Urinary bladder (tissue), 4 donors: ENCODE data around the gene SCFD2. TPM values are rescaled to one million over a fixed set of nuclear protein-coding genes. Genes with fewer than 3 reads are reported as not detected.
"Not testable (repeated sequence)": the region's sequence is repeated elsewhere in the genome, so short reads cannot be mapped to it uniquely, and the experiment has no call there.

Source experiments
- DNase-seq: peaks from one replicate; pipeline ENCODE4 v3.0.0-alpha.2; 2015; ENCODE audit errors: extremely low spot score
- H3K27ac ChIP-seq: one replicate; pipeline ENCODE4 v1.5.1; 2013; ENCODE audit warnings: low read depth, mild to moderate bottlenecking, moderate library complexity
- H3K36me3 ChIP-seq: one replicate; pipeline ENCODE4 v1.6.1; 2013; ENCODE audit warnings: mild to moderate bottlenecking, moderate library complexity; ENCODE audit not compliant: insufficient read depth
- H3K4me1 ChIP-seq: one replicate; pipeline ENCODE4 v1.6.1; 2013; ENCODE audit warnings: mild to moderate bottlenecking, moderate library complexity; ENCODE audit not compliant: insufficient read depth
- H3K4me3 ChIP-seq: one replicate; pipeline ENCODE4 v1.5.1; 2013; ENCODE audit warnings: low read depth, low read length
- WGBS: extraction: QIAGEN DNeasy Blood & Tissue Kit; methylation state at CpG from one replicate; pipeline ENCODE4 v1.1.7; 2013; 5-methylcytosine and 5-hydroxymethylcytosine counted together
- polyA plus RNA-seq: library from polyadenylated mRNA; stranded (reverse); fragments of 200-250 nt; gene quantifications from one replicate; pipeline ENCODE4 v1.2.3, GENCODE V29; 2013
- total RNA-seq: library from RNA; depleted of rRNA; stranded (reverse); fragments of >200 nt; gene quantifications from one replicate; pipeline ENCODE4 v1.2.3, GENCODE V29; 2014
- donor health status: healthy with polysubstance abuse.
- donor health status: healthy.

Gene SCFD2
- total and polyA plus RNA-seq, 2 donors, result 8.1 to 23.8 TPM

- no peak for DNase-seq
- Histone ChIP-seq H3K36me3 (no peaks in the 10 kb centered on the region), H3K4me1 (no peaks in the 10 kb centered on the region), H3K27ac (no peak overlapping the region), H3K4me3 (no peak overlapping the region)
- 61% methylated on average over 4 of the region's 4 CpGs for whole genome bisulfite sequencing
Observed at GRCh38 chr4:53185869-53186585, 179.8 kb downstream of the SCFD2 start.

- H3K4me3 ChIP-seq, result no peak overlapping the region
- H3K4me1 ChIP-seq, result no peaks in the 10 kb centered on the region
- H3K27ac ChIP-seq, result no peak overlapping the region
- 94% methylated on average over 2 of the region's 2 CpGs for WGBS
- no peak for DNase-seq
- H3K36me3 ChIP-seq, result no peaks in the 10 kb centered on the region
Observed at GRCh38 chr4:53183754-53184153, 182.1 kb downstream of the SCFD2 start.

GRCh38 chr4:53177751-53178150, 188.1 kb downstream of the SCFD2 start:
- H3K27ac ChIP-seq, H3K36me3 ChIP-seq, H3K4me3 ChIP-seq, H3K4me1 ChIP-seq, DNase-seq: not testable (repeated sequence)
- WGBS, result 98% methylated on average over 4 of the region's 4 CpGs

GRCh38 chr4:53175640-53176039, 190.2 kb downstream of the SCFD2 start:
- Histone ChIP-seq H3K4me3 (no peak overlapping the region), H3K4me1 (no peaks in the 10 kb centered on the region), H3K27ac (no peak overlapping the region), H3K36me3 (no peaks in the 10 kb centered on the region)
- no peak for DNase-seq

- no peak overlapping the region for H3K4me3 ChIP-seq
- DNase-seq, result no peak
- no peaks in the 10 kb centered on the region for H3K4me1 ChIP-seq
- 84% methylated on average over 3 of the region's 3 CpGs for WGBS
- H3K27ac ChIP-seq, result no peak overlapping the region
- H3K36me3 ChIP-seq, result no peaks in the 10 kb centered on the region
Observed at GRCh38 chr4:53174823-53175222, 191.0 kb downstream of the SCFD2 start.

GRCh38 chr4:53173576-53173975, 192.3 kb downstream of the SCFD2 start:
- H3K4me3 ChIP-seq, result no peak overlapping the region
- no peak for DNase-seq
- no peaks in the 10 kb centered on the region for H3K4me1 ChIP-seq
- H3K36me3 ChIP-seq, result no peaks in the 10 kb centered on the region
- 96% methylated on average over 1 of the region's 1 CpG for WGBS
- no peak overlapping the region for H3K27ac ChIP-seq

- H3K4me3 ChIP-seq, result no peak overlapping the region
- H3K27ac ChIP-seq, result no peak overlapping the region
- no peak for DNase-seq
- WGBS, result 98% methylated on average over 3 of the region's 3 CpGs
- no peaks in the 10 kb centered on the region for H3K36me3 ChIP-seq
- no peaks in the 10 kb centered on the region for H3K4me1 ChIP-seq
Observed at GRCh38 chr4:53171797-53172196, 194.1 kb downstream of the SCFD2 start.

- Histone ChIP-seq H3K4me3 (no peak overlapping the region), H3K36me3 (no peaks in the 10 kb centered on the region), H3K27ac (no peak overlapping the region), H3K4me1 (no peaks in the 10 kb centered on the region)
- DNase-seq, result no peak
- 93% methylated on average over 5 of the region's 5 CpGs for WGBS
Observed at GRCh38 chr4:53169695-53170617, 195.9 kb downstream of the SCFD2 start.

- DNase-seq, result no peak
- Histone ChIP-seq H3K27ac (no peak overlapping the region), H3K4me3 (no peak overlapping the region), H3K36me3 (no peaks in the 10 kb centered on the region), H3K4me1 (no peaks in the 10 kb centered on the region)
- 90% methylated on average over 1 of the region's 1 CpG for WGBS
Observed at GRCh38 chr4:53168228-53168627, 197.6 kb downstream of the SCFD2 start.

- no peak for DNase-seq
- whole genome bisulfite sequencing, result 70% methylated on average over 2 of the region's 2 CpGs
- Histone ChIP-seq H3K36me3 (no peaks in the 10 kb centered on the region), H3K4me3 (no peak overlapping the region), H3K4me1 (no peaks in the 10 kb centered on the region), H3K27ac (no peak overlapping the region)
Observed at GRCh38 chr4:53162969-53163368, 202.9 kb downstream of the SCFD2 start.

GRCh38 chr4:53161787-53162433, 204.0 kb downstream of the SCFD2 start:
- no peaks in the 10 kb centered on the region for H3K36me3 ChIP-seq
- H3K4me1 ChIP-seq, result no peaks in the 10 kb centered on the region
- 65% methylated on average over 1 of the region's 1 CpG for WGBS
- no peak for DNase-seq
- H3K27ac ChIP-seq, result no peak overlapping the region
- H3K4me3 ChIP-seq, result no peak overlapping the region

- no peak for DNase-seq
- 59% methylated on average over 5 of the region's 5 CpGs for WGBS
- Histone ChIP-seq H3K4me1 (no peaks in the 10 kb centered on the region), H3K36me3 (no peaks in the 10 kb centered on the region), H3K27ac (peak overlapping the region; percentile 10), H3K4me3 (no peak overlapping the region)
Observed at GRCh38 chr4:53161051-53161786, 204.6 kb downstream of the SCFD2 start.

GRCh38 chr4:53156896-53157295, 209.0 kb downstream of the SCFD2 start:
- WGBS, result 79% methylated on average over 3 of the region's 3 CpGs
- Histone ChIP-seq H3K4me1 (no peaks in the 10 kb centered on the region), H3K4me3 (no peak overlapping the region), H3K36me3 (no peaks in the 10 kb centered on the region), H3K27ac (no peak overlapping the region)
- DNase-seq, result no peak
